K562 (cell line): Measurements from ENCODE around the gene HRG. TPM values are rescaled to one million over a fixed set of nuclear protein-coding genes. Genes with fewer than 3 reads are reported as not detected.

Experiments
- ATAC-seq: fragments of 200-7000 bp; cut with Tn5 transposase; 3 replicates; pipeline ENCODE4 v1.9.1; 2020; ENCODE audit warnings: moderate library complexity
- BruUV-seq: library from RNA; stranded (reverse); fragments of 400-500 nt; replicated peaks from 2 replicates; lab custom pipeline; 2021; lab: Mats Ljungman, UMichigan
- CTCF ChIA-PET: fragments of 300-600 bp; formaldehyde crosslinking; extraction: SDS; loops from one replicate; lab custom pipeline; 2021; ENCODE audit warnings: low intra/inter-chr PET ratio; lab: Yijun Ruan, JAX
- POLR2A ChIA-PET: fragments of 300-600, 350-650 bp; sonication (Branson Sonifier 250); formaldehyde crosslinking; extraction: SDS; loops from one replicate; lab custom pipeline; 2021; ENCODE audit warnings: antibody characterized with exemption, inconsistent platforms; lab: Yijun Ruan, JAX
- DNase-seq, 4 experiments: peaks; one replicate each; pipeline versions ENCODE4 v3.0.0 to v3.0.0-alpha.2; 2011 to 2018; ENCODE audit warnings: low spot score in 3 of 4, mixed read lengths in 3 of 4; ENCODE audit errors: extremely low read depth in 1 of 4
- FAIRE-seq: peaks from 2 replicates; lab custom pipeline; 2011; peaks lifted over from hg19 to GRCh38; lab: Jason Lieb, UNC
- H2AFZ ChIP-seq: 2 replicates; pipeline ENCODE4 v1.6.0; 2011; ENCODE audit warnings: low read depth, low read length, control low read depth, inconsistent platforms
- H3K27ac ChIP-seq: fragments of 200-600 bp; 3 replicates; pipeline ENCODE4 v1.8.0; 2011; ENCODE audit warnings: low read depth, mild to moderate bottlenecking, control low read depth, inconsistent platforms, low read length, moderate library complexity, mixed read lengths; ENCODE audit errors: extremely low read depth
- H3K27me3 ChIP-seq, 2 experiments: fragments of 300-600 bp in 1 of 2; 2 replicates in 1 of 2; 3 replicates in 1 of 2; pipeline versions ENCODE4 v1.6.0 to v1.8.0; 2011; ENCODE audit warnings: inconsistent platforms in 2 of 2, low read length in 2 of 2, mild to moderate bottlenecking in 1 of 2, mixed read lengths in 1 of 2, moderate library complexity in 1 of 2; ENCODE audit not compliant: control insufficient read depth in 2 of 2, insufficient read depth in 2 of 2
- H3K36me3 ChIP-seq: fragments of 300-600 bp; 3 replicates; pipeline ENCODE4 v1.8.0; 2011; ENCODE audit warnings: mild to moderate bottlenecking, low read length, inconsistent platforms; ENCODE audit not compliant: control insufficient read depth, insufficient read depth
- H3K4me1 ChIP-seq, 2 experiments: fragments of 200-600 bp in 1 of 2; replicated peaks in 1 of 2; 2 replicates in 1 of 2; 3 replicates in 1 of 2; pipeline versions ENCODE4 v1.5.1 to v1.8.0; 2011; ENCODE audit warnings: inconsistent platforms in 2 of 2, low read length in 2 of 2, mild to moderate bottlenecking in 1 of 2, mixed read lengths in 1 of 2, moderate library complexity in 1 of 2; ENCODE audit not compliant: control insufficient read depth in 2 of 2, insufficient read depth in 2 of 2
- H3K4me2 ChIP-seq: 2 replicates; pipeline ENCODE4 v1.6.1; 2011; ENCODE audit warnings: low read length, control low read depth, inconsistent platforms, mixed read lengths; ENCODE audit not compliant: insufficient read depth
- H3K4me3 ChIP-seq: fragments of 200-600 bp; sonication (generic), shearing (Covaris generic); 2 replicates; pipeline ENCODE4 v1.5.1; 2016; ENCODE audit warnings: control low read depth, inconsistent platforms
- H3K79me2 ChIP-seq: fragments of 200-600 bp; 3 replicates; pipeline ENCODE4 v1.8.0; 2011; ENCODE audit warnings: low read length, inconsistent platforms; ENCODE audit not compliant: control insufficient read depth, insufficient read depth
- H3K9ac ChIP-seq, 2 experiments: 2 replicates each; pipeline versions ENCODE4 v1.6.0 to v1.6.1; 2011; ENCODE audit warnings: low read depth in 2 of 2, low read length in 2 of 2, control low read depth in 1 of 2, inconsistent platforms in 1 of 2, mild to moderate bottlenecking in 1 of 2, mixed read lengths in 1 of 2; ENCODE audit not compliant: insufficient read depth in 1 of 2
- H3K9me1 ChIP-seq: one replicate; pipeline ENCODE4 v1.6.0; 2011; ENCODE audit warnings: inconsistent platforms, mild to moderate bottlenecking, low read length, moderate library complexity; ENCODE audit not compliant: control insufficient read depth, insufficient read depth
- H3K9me3 ChIP-seq: replicated peaks from 2 replicates; pipeline ENCODE4 v1.5.1; 2011; ENCODE audit warnings: low read depth, low read length, inconsistent platforms; ENCODE audit not compliant: control insufficient read depth, insufficient read depth
- H4K20me1 ChIP-seq: replicated peaks from 2 replicates; pipeline ENCODE4 v1.6.1; 2011; ENCODE audit warnings: low read length, inconsistent platforms, mixed read lengths; ENCODE audit not compliant: control insufficient read depth, insufficient read depth
- ARID1B ChIP-seq: fragments of 450-650 bp; IDR thresholded peaks from 2 replicates; pipeline ENCODE4 v1.6.1; 2016; ENCODE audit warnings: antibody characterized with exemption, mild to moderate bottlenecking, inconsistent platforms
- ARID3B ChIP-seq: fragments of 250-450 bp; sonication (Bioruptor Pico); IDR thresholded peaks from 2 replicates; pipeline ENCODE4 v1.4.0; 2020; ENCODE audit warnings: borderline replicate concordance
- ELK3 ChIP-seq: fragments of 450-650 bp; formaldehyde crosslinking; IDR thresholded peaks from 2 replicates; pipeline ENCODE4 v1.4.0; 2020; ENCODE audit warnings: mild to moderate bottlenecking
- ESRRA ChIP-seq: fragments of 450-650 bp; IDR thresholded peaks from 2 replicates; pipeline ENCODE4 v1.6.1; 2014; ENCODE audit warnings: low read depth, mild to moderate bottlenecking, moderate library complexity, borderline replicate concordance
- EZH2 ChIP-seq: IDR thresholded peaks from 2 replicates; pipeline ENCODE4 v1.6.1; 2012; ENCODE audit warnings: low read depth, mild to moderate bottlenecking, inconsistent platforms, low read length, borderline replicate concordance
- GABPB2 ChIP-seq: fragments of 250-450 bp; sonication (Bioruptor Pico); conservative IDR thresholded peaks from 2 replicates; pipeline ENCODE4 v1.5.1; 2021; ENCODE audit warnings: mild to moderate bottlenecking
- GATAD2A ChIP-seq: fragments of 450-650 bp; IDR thresholded peaks from 2 replicates; pipeline ENCODE4 v1.6.1; 2017
- HDAC3 ChIP-seq: fragments of 450-650 bp; IDR thresholded peaks from 2 replicates; pipeline ENCODE4 v1.6.1; 2018; ENCODE audit warnings: borderline replicate concordance, mild to moderate bottlenecking, moderate library complexity; ENCODE audit not compliant: partially characterized antibody
- MBD2 ChIP-seq: sonication (generic); IDR thresholded peaks from 2 replicates; pipeline ENCODE4 v1.6.1; 2016; ENCODE audit warnings: low read depth, borderline replicate concordance
- PTBP1 ChIP-seq: fragments of 200-400 bp; formaldehyde crosslinking; IDR thresholded peaks from 2 replicates; pipeline ENCODE4 v1.6.1; 2017; ENCODE audit warnings: low read depth, low read length
- SMARCA4 ChIP-seq: fragments of 450-650 bp; IDR thresholded peaks from 2 replicates; pipeline ENCODE4 v1.6.1; 2016
- SRSF7 ChIP-seq: fragments of 200-400 bp; formaldehyde crosslinking; optimal IDR thresholded peaks from 2 replicates; pipeline ENCODE3; 2017; ENCODE audit warnings: mild to moderate bottlenecking, low read depth, low read length
- STAT5B ChIP-seq: fragments of 250-450 bp; sonication (Bioruptor Pico); IDR thresholded peaks from 2 replicates; pipeline ENCODE4 v1.8.0; 2021; ENCODE audit warnings: mild to moderate bottlenecking, inconsistent platforms
- TCF7 ChIP-seq: sonication (generic); IDR thresholded peaks from 2 replicates; pipeline ENCODE4 v1.6.1; 2016; ENCODE audit warnings: antibody characterized with exemption, borderline replicate concordance
- U2AF1 ChIP-seq: fragments of 200-400 bp; formaldehyde crosslinking; optimal IDR thresholded peaks from 2 replicates; pipeline ENCODE3; 2017; ENCODE audit warnings: mild to moderate bottlenecking, low read depth, low read length, moderate library complexity
- ZBTB8A ChIP-seq: fragments of 450-650 bp; IDR thresholded peaks from 2 replicates; pipeline ENCODE4 v1.6.1; 2018; ENCODE audit warnings: mild to moderate bottlenecking, moderate library complexity; ENCODE audit not compliant: partially characterized antibody
- ZNF263 ChIP-seq: sonication (generic); formaldehyde crosslinking; IDR thresholded peaks from 2 replicates; pipeline ENCODE4 v1.8.0; 2022; ENCODE audit warnings: mild to moderate bottlenecking, missing genetic modification reagents, borderline replicate concordance
- ZNF347 ChIP-seq: fragments of 450-650 bp; formaldehyde crosslinking; IDR thresholded peaks from 2 replicates; pipeline ENCODE4 v1.4.0; 2020; ENCODE audit warnings: low read depth, mild to moderate bottlenecking, moderate library complexity
- ZNF507 ChIP-seq: conservative IDR thresholded peaks from 2 replicates; pipeline ENCODE4 v1.6.1; 2017; ENCODE audit warnings: missing genetic modification characterization, missing compliant biosample characterization
- ZNF76 ChIP-seq: fragments of 250-450 bp; sonication (Bioruptor Pico); IDR thresholded peaks from 2 replicates; pipeline ENCODE4 v1.4.0; 2020; ENCODE audit warnings: mild to moderate bottlenecking, moderate library complexity, borderline replicate concordance
- WGBS: fragments of 100-300 bp; shearing (Covaris generic); methylation state at CpG from one replicate; pipeline ENCODE4 v1.1.6; 2016; ENCODE audit warnings: low coverage, mixed read lengths; ENCODE audit not compliant: insufficient coverage; ENCODE audit errors: missing lambda C conversion rate; 5-methylcytosine and 5-hydroxymethylcytosine counted together
- in situ Hi-C: fragments of 300-500 bp; cut with MboI; formaldehyde crosslinking; loops from 4 replicates; pipeline ENCODE4 v1.15.0; 2018; ENCODE audit warnings: inconsistent platforms, mixed read lengths
- intact Hi-C: fragments of 100-400 bp; cut with micrococcal nuclease; formaldehyde crosslinking; loops from 2 replicates; pipeline ENCODE4 v1.14.2; 2022
- polyA plus RNA-seq, 8 experiments: library from polyadenylated mRNA; depleted of rRNA in 4 of 8; stranded (reverse) in 5 of 8; unstranded in 3 of 8; fragments of >200 nt; fragmentation: Nextera tagmentation in 2 of 8; fragmentation: Illumina TruSeq in 1 of 8; extraction: Ambion mirVana in 2 of 8; extraction: Trizol in 1 of 8; gene quantifications; 2 replicates each; pipeline versions ENCODE4 v1.2.1 to v1.2.3, GENCODE V29; 2011 to 2014; ENCODE audit warnings: inconsistent platforms in 1 of 8, missing spikeins in 1 of 8
- total RNA-seq, 7 experiments: library from RNA; depleted of rRNA in 6 of 7; stranded (reverse); fragments of >200 nt in 6 of 7; fragmentation: Illumina TruSeq in 2 of 7; extraction: Trizol in 2 of 7; gene quantifications; 2 replicates each; pipeline versions ENCODE4 v1.2.1 to v1.2.3, GENCODE V29; 2011 to 2021; ENCODE audit warnings: low replicate concordance in 1 of 7

The HRG gene
- total and polyA plus RNA-seq, 9 of the 15 experiments (the other 6 are each of a cell fraction or from before 2014, with no cell fraction given): not detected

GRCh38 chr3:186664506-186664905 lies 1.3 kb upstream of the HRG start:
- Histone ChIP-seq H3K4me3 (no peak overlapping the region), H3K9me3 (no peaks in the 10 kb centered on the region), H3K9ac (no peak overlapping the region), H3K4me2 (no peak overlapping the region), H3K36me3 (no peaks in the 10 kb centered on the region), H3K79me2 (no peaks in the 10 kb centered on the region), H2AFZ (no peak overlapping the region), H3K27ac (no peak overlapping the region), H3K9me1 (no peaks in the 10 kb centered on the region), H3K4me1 (no peaks in the 10 kb centered on the region; a peak in 1 of 5 replicates), H4K20me1 (no peaks in the 10 kb centered on the region), H3K27me3 (peaks cover 11 to 33% of the 10 kb centered on the region in 2 experiments; a peak in 3 of 5 replicates)
- in situ Hi-C loops (no loop called here), intact Hi-C loops (no loop called here)
- DNase-seq (no peak), FAIRE-seq (no peak), ATAC-seq (no peak)
- TF ChIP-seq ZBTB8A: no peak
- TF ChIP-seq ZNF507 (tag): no peak
- no peak for TF ChIP-seq ELK3 (CRISPR knock-in tag)
- TF ChIP-seq SRSF7: no peak
- TF ChIP-seq GABPB2 (CRISPR knock-in tag): no peak
- TF ChIP-seq GATAD2A: no peak
- no peak for TF ChIP-seq ZNF76 (CRISPR knock-in tag)
- TF ChIP-seq SMARCA4: no peak
- no peak for TF ChIP-seq STAT5B (CRISPR knock-in tag)
- no peak for TF ChIP-seq PTBP1
- TF ChIP-seq MBD2: no peak
- no peak for TF ChIP-seq ZNF263 (CRISPR knock-in tag)
- TF ChIP-seq ZNF347 (CRISPR knock-in tag): no peak
- TF ChIP-seq TCF7: no peak
- TF ChIP-seq EZH2: no peak
- TF ChIP-seq HDAC3: no peak
- TF ChIP-seq ESRRA: no peak
- TF ChIP-seq U2AF1: no peak
- TF ChIP-seq ARID3B: no peak
- TF ChIP-seq ARID1B: no peak
- ChIA-PET CTCF (no interaction called here), POLR2A (interaction anchor here (0.6 kb wide), 1 partner anchor 61 kb away, joined by 3 read pairs; no protein-coding TSS in a partner anchor)
- WGBS: 0% methylated on average over 4 of the region's 4 CpGs
- no TSS peak for BruUV-seq
